ENCODE measurements around the gene FAM222A.

FAM222A gene

GRCh38 chr12:109710747-109711595 lies 2.7 kb upstream of the FAM222A start:
- no peak for DNase-seq (ENCODE audit: low read depth in 2 of 2)

DNA sequence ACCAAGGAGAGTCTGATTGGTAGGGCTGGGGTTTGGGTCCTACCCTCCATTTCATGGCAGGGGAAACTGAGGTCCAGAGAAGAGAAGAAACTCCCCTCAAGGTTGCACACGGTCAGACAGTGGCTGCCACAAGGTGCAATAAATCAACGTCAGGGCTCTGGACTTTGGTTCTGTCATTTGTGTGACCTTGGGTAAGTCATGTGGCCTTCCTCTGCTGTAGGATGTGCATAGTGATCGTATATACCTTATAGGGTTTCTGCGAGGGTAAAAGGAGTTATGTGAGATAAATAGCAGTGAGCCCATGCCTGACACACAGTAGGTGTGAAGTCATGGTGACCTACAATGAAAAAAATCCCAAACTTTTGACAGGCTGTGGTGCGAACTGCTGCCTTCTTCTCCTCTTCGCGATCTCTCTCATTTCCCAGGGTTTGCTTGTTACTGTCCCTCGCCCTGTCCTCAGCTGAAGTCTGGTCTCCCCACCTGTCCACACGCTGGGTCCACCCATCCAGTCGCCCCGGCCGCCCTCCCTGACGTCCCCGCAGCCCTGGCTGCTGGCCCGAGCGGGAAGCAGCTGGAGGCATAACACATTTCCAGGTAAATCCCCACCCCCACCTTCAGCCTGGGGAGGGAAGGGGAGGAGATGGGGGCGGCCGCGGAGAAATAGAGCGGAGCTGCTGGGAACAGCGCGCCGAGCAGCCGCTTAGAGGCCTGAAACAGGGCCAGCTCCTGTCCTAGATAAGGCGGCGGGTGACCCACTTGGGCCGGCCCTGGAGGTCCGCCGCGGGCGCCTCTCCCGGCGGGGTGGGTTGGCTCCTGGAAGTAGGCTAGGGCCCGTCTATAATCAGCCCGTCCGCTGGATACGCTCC lies 1.8 kb upstream of the FAM222A start:
- DNase-seq (ENCODE audit: low read depth in 2 of 2): no peak

GRCh38 chr12:109714141-109714912 lies 702 bp downstream of the FAM222A start:
- DNase-seq (ENCODE audit: low read depth in 2 of 2): peak; percentile 25 to 35

GRCh38 chr12:109714913-109715244 lies 1.3 kb downstream of the FAM222A start:
- no peak for DNase-seq (ENCODE audit: low read depth in 2 of 2)

- no peak for DNase-seq (ENCODE audit: low read depth in 2 of 2)
These were observed 1.9 kb downstream of the FAM222A start for GRCh38 chr12:109715310-109716091.

DNA sequence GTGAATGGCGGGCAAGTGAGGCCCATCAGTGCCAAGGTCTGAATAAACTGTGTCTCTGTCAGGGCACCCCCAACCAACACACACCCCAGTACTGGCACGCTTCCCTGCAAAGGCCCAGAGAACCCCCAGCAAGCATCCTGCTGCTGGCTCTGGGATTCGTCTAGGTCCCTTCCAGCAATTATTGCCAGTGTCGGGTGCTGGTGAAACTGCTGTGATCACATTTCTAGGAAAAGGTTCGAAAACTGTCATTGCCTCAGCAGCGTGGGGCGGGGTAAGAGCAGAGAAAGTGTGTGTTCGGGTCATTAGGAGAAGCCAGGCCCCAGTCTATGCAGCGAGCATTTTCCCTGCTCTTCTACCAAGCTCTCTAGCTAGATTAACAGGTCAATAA lies 2.5 kb downstream of the FAM222A start:
- DNase-seq (ENCODE audit: low read depth in 2 of 2): no peak

DNA sequence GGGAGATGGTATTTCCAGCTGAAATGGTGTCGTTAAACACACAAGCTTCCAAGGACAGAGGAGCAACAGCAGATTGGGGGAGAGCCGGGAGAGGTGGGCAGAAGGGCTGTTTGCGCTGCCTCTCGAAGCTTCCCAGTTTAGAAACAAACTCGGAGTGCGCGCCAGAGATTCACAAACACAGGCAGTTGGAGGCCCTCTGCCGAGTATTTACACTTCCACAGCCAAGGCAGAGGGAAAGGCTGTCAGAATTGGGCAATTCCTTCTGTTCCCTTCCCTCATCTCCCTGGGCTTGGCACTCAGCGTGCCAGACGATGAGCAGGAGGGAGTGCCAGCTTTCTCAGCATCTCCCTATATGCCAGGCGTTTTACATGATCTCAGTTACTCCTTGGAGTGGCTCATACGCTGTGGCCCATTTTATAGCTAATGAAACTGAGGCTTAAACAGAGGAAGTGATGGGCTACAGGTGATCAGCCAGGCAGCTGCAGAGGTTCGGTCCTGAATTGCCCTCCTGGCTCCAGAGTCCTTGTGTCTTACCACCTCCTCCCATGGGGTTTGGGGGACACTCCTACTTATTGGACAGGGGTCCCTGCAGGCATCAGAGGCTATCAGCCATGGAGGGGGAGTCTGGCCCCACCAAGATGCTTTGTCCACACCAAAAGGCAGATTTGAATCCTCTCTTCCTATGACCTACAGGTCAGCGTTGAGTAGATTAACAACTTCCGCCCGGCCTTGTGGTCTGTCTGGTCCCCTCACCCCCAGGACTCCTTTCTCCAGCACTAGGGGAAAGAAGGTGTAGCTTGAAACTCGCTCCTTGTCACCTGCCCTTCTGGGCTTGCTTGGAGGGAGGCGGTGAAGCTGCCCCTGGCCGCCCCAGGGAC lies 3.1 kb downstream of the FAM222A start:
- no peak for DNase-seq (ENCODE audit: low read depth in 2 of 2)

GRCh38 chr12:109717390-109718357 lies 4.0 kb downstream of the FAM222A start:
- DNase-seq (ENCODE audit: low read depth in 2 of 2): no peak

- no peak for DNase-seq (ENCODE audit: low read depth in 2 of 2)
These were observed 4.8 kb downstream of the FAM222A start for GRCh38 chr12:109718390-109718789.

GRCh38 chr12:109719123-109720022 lies 5.7 kb downstream of the FAM222A start:
- no peak for DNase-seq (ENCODE audit: low read depth in 2 of 2)

- DNase-seq (ENCODE audit: low read depth in 2 of 2): no peak
These were observed 6.7 kb downstream of the FAM222A start for GRCh38 chr12:109720152-109720856.

DNA sequence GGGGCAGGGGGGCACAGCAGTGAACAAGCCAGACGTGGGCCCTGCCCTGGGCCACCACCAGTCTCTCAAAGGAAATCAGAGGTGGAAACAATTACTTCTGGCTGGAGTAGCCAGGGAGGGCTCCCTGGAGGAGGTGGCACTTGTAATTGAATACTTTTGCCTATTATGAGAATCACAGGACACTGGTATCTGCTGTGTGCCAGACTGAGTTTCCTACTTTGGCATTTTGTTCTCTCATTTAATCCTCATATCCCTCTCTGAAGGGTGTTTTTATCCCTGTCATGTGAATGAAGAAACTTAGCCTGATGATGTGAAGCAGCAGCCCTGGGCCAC lies 7.2 kb downstream of the FAM222A start:
- DNase-seq (ENCODE audit: low read depth in 2 of 2): no peak

- DNase-seq (ENCODE audit: low read depth in 2 of 2): no peak
These were observed 7.7 kb downstream of the FAM222A start for GRCh38 chr12:109721276-109721675.

DNA sequence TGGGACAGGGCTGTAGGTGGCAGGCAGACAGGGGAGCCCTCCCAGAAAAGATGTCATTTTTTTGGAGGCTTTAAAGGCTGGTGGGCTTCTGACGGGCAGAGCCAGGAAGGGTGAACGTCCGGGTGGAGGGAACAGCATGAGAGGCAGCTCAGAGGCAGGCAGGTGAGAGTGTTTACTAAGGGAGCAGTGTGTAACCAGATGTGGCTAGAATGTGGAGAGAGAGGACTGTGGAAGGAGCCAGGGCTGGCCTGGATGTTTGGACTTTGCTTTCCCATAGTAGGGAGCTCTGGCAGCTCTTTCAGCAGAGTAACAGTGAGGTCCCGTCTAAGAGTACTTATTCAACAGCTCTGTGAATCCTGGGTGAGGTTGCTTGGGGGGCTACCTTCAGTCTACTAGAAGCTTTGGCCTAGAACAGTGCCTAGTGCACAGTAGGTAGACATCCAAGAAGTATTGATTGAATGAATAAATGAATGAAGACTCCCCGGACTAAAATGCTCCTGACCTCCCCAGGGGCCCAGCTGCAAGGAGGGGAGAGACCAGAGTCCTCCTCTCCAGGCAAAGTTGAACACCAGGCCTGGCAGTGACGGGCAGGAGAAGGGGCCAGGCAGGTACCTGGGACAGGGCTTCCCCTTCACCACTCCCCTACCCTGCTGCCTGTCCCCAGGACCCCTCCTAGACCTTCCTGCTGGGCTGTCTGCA lies 8.5 kb downstream of the FAM222A start:
- no peak for DNase-seq (ENCODE audit: low read depth in 2 of 2)

GRCh38 chr12:109722721-109723094 lies 9.1 kb downstream of the FAM222A start:
- DNase-seq (ENCODE audit: low read depth in 2 of 2): no peak

GRCh38 chr12:109723311-109723881 lies 9.8 kb downstream of the FAM222A start:
- DNase-seq (ENCODE audit: low read depth in 2 of 2): no peak

Measured in stimulated activated CD4-positive, alpha-beta T cell treated with anti-CD3 and anti-CD28 coated beads, Interleukin-4, amount 100 ng/mL, for 48 hours (primary cell).